HG02938 (cell line): ENCODE results near the gene AFAP1L1.
A peak's percentile ranks its signal among the peaks of the same experiment; 100 is the strongest.

ENCODE experiments used
- ATAC-seq: cut with Tn5 transposase; IDR thresholded peaks from one replicate; pipeline ENCODE4 v1.9.1; 2021; ENCODE audit warnings: mild to moderate bottlenecking, moderate library complexity; ENCODE audit not compliant: unreplicated experiment

The AFAP1L1 gene

DNA sequence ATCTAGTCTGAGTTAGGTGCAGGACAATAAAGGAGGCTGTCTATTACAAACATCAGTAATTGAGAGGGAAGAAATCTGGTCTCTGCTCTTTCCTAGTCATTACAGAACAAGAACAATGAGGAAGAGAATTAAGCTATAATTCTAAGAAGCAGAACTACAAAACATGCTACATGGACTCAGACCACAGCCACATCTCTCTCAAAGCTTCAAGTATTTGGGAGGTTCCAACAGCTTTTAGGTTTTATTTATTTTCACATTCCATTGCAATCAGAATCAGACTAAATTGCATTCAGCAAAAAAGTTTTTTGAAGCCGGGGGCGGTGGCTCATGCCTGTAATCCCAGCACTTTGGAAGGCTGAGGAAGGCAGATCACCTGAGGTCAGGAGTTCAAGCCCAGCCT, 72.5 kb downstream of the AFAP1L1 start:
- no peak for ATAC-seq

DNA sequence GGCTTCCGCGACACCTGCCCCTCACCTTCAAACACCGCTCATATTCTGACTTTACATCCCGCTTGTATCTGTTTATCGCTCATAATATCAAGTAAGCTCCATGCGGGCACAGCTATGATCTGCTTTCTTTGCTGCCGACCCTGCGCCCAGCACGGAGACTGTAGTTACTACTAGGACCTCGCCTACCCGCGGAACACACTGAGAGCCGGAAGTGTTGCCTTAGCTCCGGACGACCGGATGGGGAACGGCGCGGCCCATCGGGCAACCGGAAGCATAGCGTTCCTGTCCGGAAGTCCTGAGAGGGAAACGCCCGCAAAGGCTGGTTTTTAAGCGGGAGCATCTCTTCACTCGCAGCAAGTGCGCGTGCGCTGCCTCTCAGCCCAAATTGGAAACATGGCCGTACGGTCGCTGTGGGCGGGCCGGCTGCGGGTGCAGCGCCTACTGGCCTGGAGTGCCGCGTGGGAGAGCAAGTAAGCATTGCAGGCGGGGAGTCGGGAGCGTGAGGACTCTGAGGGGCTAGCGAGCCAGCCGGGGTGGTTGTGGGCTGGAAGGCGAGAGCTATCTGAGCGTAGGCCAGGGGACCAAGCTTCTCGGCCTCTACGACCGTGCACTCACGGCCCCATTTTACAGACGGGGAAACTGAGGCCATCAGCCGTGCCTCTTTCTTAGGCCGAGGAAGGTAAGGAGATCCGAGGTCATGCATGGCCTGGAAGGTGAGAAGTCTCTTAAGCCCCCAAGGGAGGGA, 73.7 kb downstream of the AFAP1L1 start, which contains the start of gene GRPEL2:
TSS of gene GRPEL2 (plus strand) at position 353 of the 745 bp plus-strand sequence. CDS start at position 394, 41 bp downstream.
- ATAC-seq, result peak; percentile 93

- ATAC-seq, result peak; percentile 1
These were observed 74.2 kb downstream of the AFAP1L1 start for GRCh38 chr5:149345892-149346222.

DNA sequence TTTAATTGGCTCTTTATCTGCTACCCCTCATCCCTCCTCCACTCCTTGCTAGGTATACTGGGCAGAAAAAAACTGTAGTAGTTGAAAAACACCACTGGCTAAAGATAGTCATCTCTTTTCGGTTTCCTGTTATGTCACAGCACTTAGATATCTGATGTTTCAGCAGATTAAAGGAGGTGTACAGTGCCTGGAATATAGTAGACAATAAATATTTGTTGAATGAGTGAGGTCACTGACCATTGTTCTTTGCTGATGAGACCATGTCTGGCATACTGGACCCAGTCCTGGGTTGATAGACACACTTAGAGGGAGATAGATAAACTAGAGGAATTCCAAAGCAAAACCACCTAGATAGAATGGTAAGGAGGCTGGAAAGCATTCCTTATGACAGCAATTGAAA, 76.9 kb downstream of the AFAP1L1 start:
- no peak for ATAC-seq

DNA sequence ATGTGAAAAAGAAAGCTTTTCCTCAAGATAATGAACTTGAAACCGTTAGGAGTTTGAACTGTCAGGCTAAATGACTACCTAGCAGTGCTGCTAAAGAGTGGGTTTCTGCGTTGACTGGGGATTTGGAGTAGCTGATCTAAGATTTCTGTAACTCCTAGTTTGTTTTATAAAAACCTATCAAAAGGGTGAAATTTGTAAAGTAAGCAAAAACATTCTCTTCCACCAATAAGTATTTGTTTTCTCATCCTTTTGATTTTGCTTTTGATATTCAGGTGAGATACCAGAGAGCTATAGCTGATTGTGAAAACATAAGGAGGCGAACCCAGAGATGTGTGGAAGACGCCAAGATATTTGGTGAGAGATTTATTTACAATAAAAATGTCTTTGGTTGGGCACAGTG, 77.7 kb downstream of the AFAP1L1 start:
- no peak for ATAC-seq

- no peak for ATAC-seq
These were observed 80.5 kb downstream of the AFAP1L1 start for GRCh38 chr5:149352169-149352568.

DNA sequence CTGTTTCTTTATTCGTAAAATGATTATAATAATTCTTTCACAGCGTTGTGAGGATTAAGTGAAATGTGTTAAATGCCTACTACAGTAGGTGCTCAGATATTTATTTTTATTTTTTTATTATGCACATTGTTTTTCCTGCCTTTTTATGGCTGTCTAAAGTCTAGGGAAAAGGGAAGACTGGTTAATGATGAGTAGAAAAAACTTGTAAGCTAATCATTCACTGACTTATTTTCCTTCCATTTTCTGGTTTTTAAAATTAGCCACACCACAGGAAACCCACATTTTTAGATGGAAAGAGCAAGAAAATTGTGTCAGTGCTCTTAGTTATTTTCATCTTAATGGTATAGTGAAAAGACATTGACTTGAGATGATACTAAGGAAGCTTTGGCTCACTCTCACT, 82.3 kb downstream of the AFAP1L1 start:
- ATAC-seq, result no peak

DNA sequence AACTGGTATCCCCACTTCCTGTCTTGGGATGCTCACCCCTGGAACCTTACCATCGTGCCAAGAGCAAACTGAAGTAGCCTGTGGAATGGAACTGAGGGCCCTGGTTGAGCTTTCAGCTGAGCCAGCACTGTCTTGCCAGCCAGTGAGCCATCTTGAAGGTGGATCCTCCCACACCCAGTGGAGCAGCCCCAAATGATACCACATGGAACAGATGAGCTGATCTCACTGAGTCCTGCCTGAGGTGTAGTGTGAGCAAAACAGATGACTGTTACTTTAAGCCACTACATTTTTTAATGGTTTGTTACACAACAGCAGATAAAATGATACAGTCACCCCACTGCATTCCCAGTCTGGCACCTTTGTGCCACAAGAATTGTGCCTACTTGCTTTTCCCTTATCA, 84.0 kb downstream of the AFAP1L1 start:
- ATAC-seq, result no peak

DNA sequence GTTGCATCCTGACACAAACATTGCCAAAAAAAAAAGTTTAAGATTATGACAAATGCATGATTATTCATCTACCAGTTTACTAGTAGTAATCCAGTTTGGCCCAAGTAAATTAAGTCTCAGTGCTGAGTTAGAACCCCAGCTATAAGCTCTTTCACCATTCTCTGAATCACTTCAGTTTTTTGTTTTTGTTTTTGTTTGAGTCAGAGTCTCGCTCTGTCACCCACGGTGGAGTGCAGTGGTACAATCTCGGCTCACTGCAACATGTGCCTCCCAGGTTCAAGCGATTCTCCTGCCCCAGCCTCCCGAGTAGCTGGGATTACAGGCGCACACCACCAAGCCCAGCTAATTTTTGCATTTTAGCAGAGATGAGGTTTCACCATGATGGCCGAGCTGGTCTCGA, 84.7 kb downstream of the AFAP1L1 start:
- ATAC-seq, result no peak

DNA sequence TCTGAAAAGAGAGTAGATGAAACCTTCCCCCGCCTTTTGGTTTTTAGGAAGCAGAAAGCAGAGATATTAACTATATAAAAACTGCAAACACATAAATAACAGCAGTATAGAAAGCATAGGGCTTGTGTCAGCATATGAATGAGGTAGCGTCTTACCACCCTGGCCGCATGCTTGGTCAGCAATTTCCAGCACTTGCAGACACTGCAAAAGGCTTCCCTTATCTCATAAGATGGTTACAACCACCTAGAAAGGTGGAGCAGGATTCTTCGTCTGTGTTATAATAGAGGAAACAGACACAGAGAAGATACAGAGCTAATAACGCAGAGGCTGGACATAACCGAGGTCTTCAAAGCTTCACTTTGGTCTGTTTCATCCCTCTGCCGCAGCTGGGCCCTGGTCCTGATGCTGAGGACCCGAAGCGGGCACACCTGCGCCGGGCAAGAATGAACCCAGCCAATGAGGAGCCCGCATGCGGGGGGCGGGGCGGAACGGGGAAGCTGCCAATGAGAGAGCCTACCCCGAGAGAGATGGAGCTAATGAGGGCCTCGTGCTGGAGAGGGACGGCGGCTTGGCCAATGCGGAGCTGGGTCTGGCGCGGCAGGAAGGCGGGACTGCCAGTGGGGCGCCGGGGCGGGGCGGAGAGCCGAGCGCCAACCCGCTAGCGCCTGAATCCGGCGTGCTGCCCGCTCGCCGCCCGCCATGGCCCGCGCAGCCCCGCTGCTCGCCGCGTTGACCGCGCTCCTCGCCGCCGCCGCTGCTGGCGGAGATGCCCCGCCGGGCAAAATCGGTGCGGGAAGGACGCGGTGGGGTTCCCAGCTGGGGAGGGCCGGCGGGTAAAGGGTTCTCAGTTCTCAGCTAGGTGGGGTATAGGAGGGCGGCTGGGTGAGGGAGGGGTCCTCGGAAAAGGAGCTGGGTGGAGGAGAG, 86.0 kb downstream of the AFAP1L1 start, which contains the start of gene PCYOX1L:
TSS of gene PCYOX1L (plus strand) at position 677 of the 924 bp plus-strand sequence. CDS start at position 700, 23 bp downstream.
- ATAC-seq, result peak; percentile 98

- ATAC-seq, result peak; percentile 18
These were observed 86.6 kb downstream of the AFAP1L1 start for GRCh38 chr5:149358294-149358651.

DNA sequence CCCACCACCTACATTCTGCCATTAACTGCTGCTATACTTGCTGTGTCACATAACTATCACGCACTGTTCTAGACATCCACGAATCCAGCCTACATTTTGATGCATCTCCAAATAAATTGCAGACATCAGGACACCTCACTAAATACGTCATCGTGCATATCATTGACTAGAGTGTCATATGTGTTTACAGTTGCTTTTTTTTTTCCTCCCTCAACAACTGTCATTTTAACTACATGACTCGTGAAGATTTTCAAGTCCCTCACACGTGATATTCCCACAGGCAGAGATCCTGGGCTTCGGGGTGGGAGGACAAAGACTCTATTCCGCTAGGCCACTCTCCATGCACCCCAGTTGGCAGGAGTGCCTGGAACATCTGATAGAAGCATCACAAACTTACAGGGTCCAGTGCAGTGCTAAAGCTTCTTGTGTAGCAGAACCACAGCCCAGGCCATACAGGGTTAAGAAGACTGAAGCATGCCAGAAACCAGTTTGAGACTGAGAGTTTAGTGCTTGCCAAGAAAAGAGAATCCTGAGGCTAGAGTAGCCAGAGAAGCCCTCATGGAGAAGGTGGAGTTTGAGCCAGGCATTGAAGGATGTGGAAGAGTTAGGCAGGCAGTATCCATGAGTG, 87.3 kb downstream of the AFAP1L1 start:
- ATAC-seq, result no peak

GRCh38 chr5:149360272-149360671, 88.6 kb downstream of the AFAP1L1 start:
- ATAC-seq, result no peak

GRCh38 chr5:149362541-149362940, 90.9 kb downstream of the AFAP1L1 start:
- no peak for ATAC-seq

GRCh38 chr5:149363358-149363757, 91.7 kb downstream of the AFAP1L1 start:
- no peak for ATAC-seq

DNA sequence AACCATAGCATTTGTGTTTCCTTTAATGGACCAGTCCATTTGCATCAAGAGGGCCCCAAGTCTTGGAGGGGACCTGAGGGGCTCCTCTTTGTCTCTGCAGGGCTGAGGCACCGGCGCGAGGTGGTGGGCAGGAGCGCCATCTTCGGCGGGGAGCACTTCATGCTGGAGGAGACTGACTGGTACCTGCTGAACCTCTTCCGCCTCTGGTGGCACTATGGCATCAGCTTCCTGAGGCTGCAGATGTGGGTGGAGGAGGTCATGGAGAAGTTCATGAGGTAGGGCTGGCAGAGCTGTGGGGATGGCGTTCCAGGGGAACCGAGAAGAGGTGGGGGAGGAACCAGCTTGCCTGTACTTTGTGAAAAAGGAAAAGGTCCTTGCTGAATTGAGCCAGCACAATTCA, 92.3 kb downstream of the AFAP1L1 start:
- no peak for ATAC-seq

DNA sequence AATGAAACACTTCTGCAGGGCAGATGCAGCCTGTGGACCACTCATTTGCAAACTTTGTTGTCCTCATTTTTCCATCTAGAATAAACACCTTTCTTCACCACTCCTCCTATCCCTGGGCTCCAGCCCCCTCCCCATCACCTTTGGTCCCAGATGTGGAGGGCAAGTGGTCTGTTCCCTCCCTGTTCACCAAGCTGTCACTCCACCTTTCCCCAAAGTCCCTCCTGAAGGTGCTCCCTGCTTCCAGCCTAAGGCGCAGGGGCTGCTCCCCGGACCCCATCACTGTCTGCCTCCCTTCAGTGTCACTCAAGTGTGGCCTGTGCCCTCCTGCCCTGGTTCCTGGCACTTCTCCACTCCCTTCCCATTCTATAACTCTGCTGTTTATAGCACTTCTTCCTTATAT, 93.1 kb downstream of the AFAP1L1 start:
- ATAC-seq, result no peak

DNA sequence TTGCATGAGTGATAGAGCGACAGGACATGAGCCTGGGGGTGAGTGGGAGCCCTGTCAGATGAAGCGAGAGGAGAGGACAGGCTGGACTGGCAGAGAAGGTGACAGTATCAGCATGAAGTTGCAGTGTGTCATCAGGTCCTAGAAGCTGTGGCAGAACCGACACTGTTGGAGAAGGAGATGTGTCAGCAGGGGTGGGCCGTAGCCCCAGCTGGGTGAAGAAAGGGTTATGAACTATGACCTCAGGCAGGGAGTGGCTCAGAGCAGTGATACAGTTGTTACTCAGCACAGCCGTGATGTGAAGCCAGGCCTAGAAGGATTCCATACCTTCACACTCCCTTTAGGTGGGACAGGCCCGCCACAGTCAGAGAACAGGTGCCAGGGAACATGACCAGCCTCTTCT, 93.8 kb downstream of the AFAP1L1 start:
- no peak for ATAC-seq

- no peak for ATAC-seq
These were observed 94.6 kb downstream of the AFAP1L1 start for GRCh38 chr5:149366169-149366729.

GRCh38 chr5:149367249-149367971, 95.8 kb downstream of the AFAP1L1 start:
- peak; percentile 74 for ATAC-seq
